Activated CD8-positive, alpha-beta memory T cell treated with anti-CD3 and anti-CD28 coated beads for 36 hours (primary cell): ENCODE data around the gene ERBB3. TPM values are rescaled to one million over a fixed set of nuclear protein-coding genes. Genes with fewer than 3 reads are reported as not detected.

ENCODE experiments used
- CTCF ChIA-PET: fragments of 350-600 bp; sonication (Branson Sonifier 250); formaldehyde crosslinking; loops from one replicate; lab custom pipeline; 2021; ENCODE audit warnings: antibody characterized with exemption; lab: Charles Lee
- POLR2A ChIA-PET: fragments of 350-600 bp; sonication (Branson Sonifier 250); formaldehyde crosslinking; loops from one replicate; lab custom pipeline; 2021; ENCODE audit warnings: antibody characterized with exemption; lab: Charles Lee
- total RNA-seq, 2 experiments: library from RNA; stranded (reverse); gene quantifications; one replicate each; pipeline ENCODE4 v1.2.3, GENCODE V29; 2021

The ERBB3 gene
- total RNA-seq, 2 experiments from 2014 or later = 0.97 to 1.1 TPM

DNA sequence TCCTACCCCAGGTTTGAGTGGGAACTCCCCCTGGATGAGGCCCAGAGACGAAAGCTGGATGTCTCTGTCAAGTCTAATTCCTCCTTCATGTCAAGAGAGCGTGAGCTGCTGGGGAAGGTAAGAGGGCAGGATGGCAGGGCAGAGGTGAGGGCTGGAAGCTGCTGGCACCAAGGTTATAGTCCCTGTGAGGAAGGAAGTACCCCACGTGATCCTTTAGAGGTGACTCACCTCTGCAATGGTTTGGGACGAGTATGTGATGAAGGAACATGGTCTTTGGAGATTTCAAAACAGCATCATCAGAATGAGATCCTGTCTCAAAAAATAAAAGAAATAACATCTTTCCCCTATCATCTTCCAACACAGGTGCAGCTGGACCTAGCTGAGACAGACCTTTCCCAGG is 63.3 kb downstream of the ERBB3 start:
- POLR2A ChIA-PET = interaction anchor here (1.1 kb wide), 1 partner anchor 9 kb away, joined by 3 read pairs; the partner anchor contains the start of gene MYL6B

DNA sequence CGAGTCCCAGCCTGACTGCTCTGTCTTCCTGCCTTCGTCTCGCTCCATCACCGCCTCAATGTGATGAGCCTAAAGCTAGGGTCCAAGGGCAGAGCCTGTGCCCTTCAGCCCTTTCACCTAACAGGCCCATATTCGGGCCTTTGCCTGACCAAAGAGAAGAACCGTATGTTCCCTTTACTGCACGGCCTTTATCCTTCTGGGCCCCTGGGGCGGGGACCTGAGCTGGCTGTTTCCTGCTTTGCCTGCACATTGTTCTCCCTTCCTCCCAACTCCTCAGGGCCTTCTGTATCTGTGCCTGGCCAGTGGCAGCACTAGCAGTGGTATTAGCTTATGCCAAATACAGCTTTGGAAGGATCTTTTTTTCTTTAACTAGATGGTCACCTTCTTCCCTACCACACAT is 63.9 kb downstream of the ERBB3 start:
- CTCF ChIA-PET = interaction anchor here (1.0 to 1.5 kb wide), 4 partner anchors 12 to 123 kb away, joined by 3 to 4 read pairs (median 4); partner anchors contain the start of genes COQ10A and SMARCC2
- POLR2A ChIA-PET = interaction anchor here (0.8 to 1.1 kb wide), 2 partner anchors 8 to 40 kb away, joined by 3 read pairs; partner anchors contain the start of genes MYL6B and PA2G4

More for the DNA sequence above, 63.3 kb downstream of the ERBB3 start:
- CTCF ChIA-PET = interaction anchor here (0.7 to 1.9 kb wide), 4 partner anchors 12 to 79 kb away, joined by 3 to 5 read pairs (median 4); partner anchors contain the start of gene SMARCC2

DNA sequence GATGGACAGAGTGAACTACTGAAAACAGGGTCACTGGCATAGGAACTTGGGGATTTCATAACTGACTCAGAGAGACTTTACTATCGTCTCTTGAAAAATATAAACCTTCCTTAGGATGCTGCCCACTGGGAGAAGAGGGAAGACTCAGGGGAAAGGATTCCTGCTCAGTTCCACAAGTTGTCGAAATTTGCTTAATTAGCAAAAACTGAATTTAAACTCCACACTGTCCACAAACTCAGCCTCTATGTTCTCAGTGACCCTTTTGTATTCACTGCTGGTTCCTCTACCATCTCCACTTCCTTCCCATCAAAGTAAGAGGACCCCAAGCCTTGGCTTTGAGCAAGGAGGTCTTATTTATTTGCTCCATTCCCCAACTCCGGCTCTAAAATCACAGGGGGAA is 65.3 kb downstream of the ERBB3 start:
- CTCF ChIA-PET = interaction anchor here (1.3 kb wide), 1 partner anchor 122 kb away, joined by 3 read pairs; the partner anchor contains the start of gene COQ10A
- POLR2A ChIA-PET = no interaction called here

DNA sequence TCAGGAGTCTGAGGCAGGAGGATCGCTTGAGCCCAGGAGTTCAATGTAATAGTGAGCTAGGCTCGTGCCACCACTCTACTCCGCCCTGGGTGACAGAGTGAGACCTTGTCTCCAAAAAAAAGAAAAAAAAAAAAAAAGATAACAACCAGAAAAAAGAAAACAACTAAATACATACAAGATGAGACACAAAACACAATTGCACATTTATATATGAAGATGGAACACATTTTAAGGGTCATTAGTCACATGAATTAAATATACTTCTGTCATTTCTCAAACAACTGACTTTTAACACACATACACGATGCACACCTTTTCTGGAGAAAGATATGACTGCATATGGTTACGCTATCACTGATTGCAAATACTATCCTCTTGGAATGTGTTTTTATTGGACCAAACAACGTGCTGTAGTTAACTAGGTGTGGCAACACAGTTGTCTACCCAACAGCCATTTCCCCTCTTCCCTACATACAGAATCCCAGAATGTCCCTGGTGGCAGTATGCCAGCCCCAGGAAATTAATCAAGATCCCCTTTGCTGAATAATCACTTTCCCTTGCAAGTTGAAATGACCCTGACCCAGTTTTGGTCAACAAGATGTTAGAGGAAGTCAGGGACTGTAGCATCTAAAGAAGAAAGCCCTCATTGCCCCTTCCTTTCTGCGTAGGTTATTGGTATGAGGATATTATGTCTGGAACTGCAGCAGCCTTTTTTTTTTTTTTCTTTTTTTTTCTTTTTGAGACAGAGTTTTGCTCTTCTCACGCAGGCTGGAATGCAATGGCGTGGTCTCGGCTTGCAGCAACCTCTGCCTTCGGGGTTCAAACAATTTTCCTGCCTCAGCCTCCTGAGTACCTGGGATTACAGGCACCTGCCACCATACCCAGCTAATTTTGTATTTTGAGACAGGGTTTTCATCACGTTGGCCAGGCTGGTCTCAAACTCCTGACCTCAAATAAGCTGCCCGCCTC is 66.8 kb downstream of the ERBB3 start:
- POLR2A ChIA-PET = no interaction called here

DNA sequence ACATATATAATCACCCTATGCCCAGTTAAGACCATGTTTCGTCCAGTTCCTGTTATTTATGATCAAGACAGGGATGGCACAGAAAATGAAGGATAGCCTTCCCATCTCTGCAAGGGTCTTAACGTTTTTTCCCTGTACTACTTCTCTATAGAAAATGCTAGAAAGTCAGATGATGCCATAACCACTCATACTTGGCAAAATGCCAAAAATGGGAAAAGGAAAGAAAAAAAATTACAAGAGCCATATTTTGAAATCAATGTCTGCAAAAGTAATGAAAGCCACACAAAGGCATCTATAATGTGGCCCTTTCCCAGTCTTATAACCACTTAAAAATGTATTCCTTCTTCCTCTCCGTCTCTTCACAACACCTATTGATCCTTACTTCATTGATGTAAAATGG is 70.6 kb downstream of the ERBB3 start:
- POLR2A ChIA-PET = interaction anchor here (1.4 kb wide), 1 partner anchor 23 kb away, joined by 13 read pairs; the partner anchor contains the start of gene ESYT1
- CTCF ChIA-PET = interaction anchor here (0.7 to 3.0 kb wide), 6 partner anchors 11 to 33 kb away, joined by 3 to 7 read pairs (median 3); partner anchors contain the start of gene ZC3H10

More for the DNA sequence above, 66.8 kb downstream of the ERBB3 start:
- CTCF ChIA-PET = interaction anchor here (1.0 kb wide), 1 partner anchor 43 kb away, joined by 3 read pairs; no protein-coding TSS in a partner anchor

DNA sequence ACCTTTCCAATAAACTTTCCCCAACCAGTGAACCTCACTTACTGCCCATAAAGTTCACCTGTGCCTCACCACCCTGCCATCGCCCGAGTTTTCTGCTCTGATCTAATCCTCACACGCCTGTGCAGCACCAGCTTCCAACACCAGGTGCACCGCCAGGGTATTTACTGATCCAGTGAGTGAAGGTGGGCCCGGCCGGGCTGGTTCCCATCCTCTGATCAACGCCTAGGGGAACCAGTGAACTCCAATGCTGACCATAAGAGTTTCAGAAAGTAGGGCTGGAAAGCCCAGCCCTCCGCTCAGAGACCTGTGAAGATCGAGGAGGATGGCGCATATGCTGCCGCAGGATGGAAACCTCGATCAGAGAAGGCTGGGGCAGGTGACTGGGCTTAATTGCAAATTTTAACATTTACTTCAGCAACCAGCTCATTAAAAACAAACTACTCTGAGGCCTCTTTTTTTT is 71.7 kb downstream of the ERBB3 start:
- POLR2A ChIA-PET = interaction anchor here (0.6 to 1.4 kb wide), 10 partner anchors 9 to 164 kb away, joined by 3 to 13 read pairs (median 4); partner anchors contain the start of genes CNPY2, ESYT1, PA2G4 and SMARCC2
- CTCF ChIA-PET = interaction anchor here (0.9 to 3.0 kb wide), 9 partner anchors 10 to 38 kb away, joined by 3 to 8 read pairs (median 3); partner anchors contain the start of genes ESYT1 and SMARCC2

DNA sequence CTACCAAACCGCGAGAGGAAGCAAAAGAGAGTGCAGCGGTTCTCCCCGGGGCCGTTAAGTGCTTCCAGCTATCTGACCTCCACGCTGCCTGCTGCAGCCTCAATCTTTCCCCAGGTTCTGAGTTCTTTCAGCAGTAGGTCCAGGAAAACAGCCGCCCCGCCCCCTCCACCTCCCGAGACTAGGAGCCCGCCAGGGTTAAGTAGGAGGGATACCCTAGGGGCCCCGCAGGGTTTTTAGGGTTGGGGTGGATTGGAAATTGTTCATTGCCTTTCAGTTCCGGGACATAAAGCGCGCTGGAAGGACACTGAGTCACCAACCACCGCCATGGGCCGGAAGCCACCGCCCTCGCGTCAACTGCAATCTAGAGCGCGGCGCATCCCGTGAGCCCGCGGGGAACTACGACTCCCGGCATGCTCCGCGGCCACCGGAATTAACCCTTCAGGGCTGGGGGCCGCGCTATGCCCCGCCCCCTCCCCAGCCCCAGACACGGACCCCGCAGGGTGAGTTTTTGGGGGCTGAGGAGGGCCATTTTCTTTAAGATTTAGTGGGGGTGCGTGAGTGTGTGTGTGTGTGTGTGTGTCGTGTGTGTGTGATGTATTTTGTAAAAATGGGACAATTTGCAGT is 72.3 kb downstream of the ERBB3 start, which contains the start of gene MYL6B:
TSS of gene MYL6B (plus strand) at position 456 of the 624 bp plus-strand sequence. CDS start 1,332 bp downstream, outside the sequence.
- CTCF ChIA-PET = interaction anchor here (0.9 to 3.0 kb wide), 7 partner anchors 10 to 37 kb away, joined by 3 to 8 read pairs (median 3); partner anchors contain the start of genes ESYT1 and SMARCC2
- POLR2A ChIA-PET = interaction anchor here (0.6 to 1.4 kb wide), 9 partner anchors 9 to 111 kb away, joined by 3 to 13 read pairs (median 4); partner anchors contain the start of genes ESYT1, PA2G4 and SMARCC2

Other genes with a start within 250 kb of the ERBB3 start
- not detected for gene MMP19, start 237.2 kb upstream of the ERBB3 start, total RNA-seq
- gene PYM1, start 152.3 kb upstream of the ERBB3 start, total RNA-seq = 10 to 100 TPM; 34.8 to 36.2 TPM
- 100 to 1,000 TPM; 199 to 219 TPM for gene DGKA, start 149.0 kb upstream of the ERBB3 start, total RNA-seq
- gene PMEL, start 114.1 kb upstream of the ERBB3 start, total RNA-seq = under 1 TPM; 0.46 to 0.50 TPM
- gene CDK2, start 113.3 kb upstream of the ERBB3 start, total RNA-seq = 100 to 1,000 TPM; 124 to 133 TPM
- 10 to 100 TPM; 27.5 to 32.4 TPM for gene RAB5B, start 106.1 kb upstream of the ERBB3 start, total RNA-seq
- gene SUOX, start 82.9 kb upstream of the ERBB3 start, total RNA-seq = 1 to 10 TPM; 2.7 TPM
- gene IKZF4, start 59.1 kb upstream of the ERBB3 start, total RNA-seq = 10 to 100 TPM; 14.2 to 15.1 TPM
- 10 to 100 TPM; 44.3 to 47.0 TPM for gene RPS26, start 38.2 kb upstream of the ERBB3 start, total RNA-seq
- gene PA2G4, start 24.4 kb downstream of the ERBB3 start, total RNA-seq = 100 to 1,000 TPM; 507 to 514 TPM
- gene RPL41, start 36.5 kb downstream of the ERBB3 start, total RNA-seq = 1,000 to 10,000 TPM; 5,323 to 5,325 TPM
- gene ZC3H10, start 38.1 kb downstream of the ERBB3 start, total RNA-seq = 1 to 10 TPM; 9.8 TPM
- gene ESYT1, start 48.1 kb downstream of the ERBB3 start, total RNA-seq = 100 to 1,000 TPM; 193 to 196 TPM
- 10 to 100 TPM; 68.4 to 75.1 TPM for gene MYL6B, start 72.4 kb downstream of the ERBB3 start, total RNA-seq
- gene MYL6, start 78.2 kb downstream of the ERBB3 start, total RNA-seq = 100 to 1,000 TPM; 929 to 938 TPM
- gene SMARCC2, start 109.3 kb downstream of the ERBB3 start, total RNA-seq = 100 to 1,000 TPM; 105 to 108 TPM
- gene RNF41, start 141.8 kb downstream of the ERBB3 start, total RNA-seq = 10 to 100 TPM; 38.9 to 40.2 TPM
- 100 to 1,000 TPM; 103 to 106 TPM for gene NABP2, start 144.2 kb downstream of the ERBB3 start, total RNA-seq
- 1 to 10 TPM in 1 of 2 experiments, under 1 TPM in 1; 0.78 to 1.1 TPM for gene SLC39A5, start 149.9 kb downstream of the ERBB3 start, total RNA-seq
- gene ANKRD52, start 178.2 kb downstream of the ERBB3 start, total RNA-seq = 10 to 100 TPM; 56.4 to 56.5 TPM
- 10 to 100 TPM; 10.2 to 12.1 TPM for gene COQ10A, start 186.8 kb downstream of the ERBB3 start, total RNA-seq
- gene CS, start 220.2 kb downstream of the ERBB3 start, total RNA-seq = 100 to 1,000 TPM; 275 to 283 TPM
- 100 to 1,000 TPM; 180 to 185 TPM for gene CNPY2, start 235.8 kb downstream of the ERBB3 start, total RNA-seq